ENCODE measurements around the gene TSNAXIP1.

DNA sequence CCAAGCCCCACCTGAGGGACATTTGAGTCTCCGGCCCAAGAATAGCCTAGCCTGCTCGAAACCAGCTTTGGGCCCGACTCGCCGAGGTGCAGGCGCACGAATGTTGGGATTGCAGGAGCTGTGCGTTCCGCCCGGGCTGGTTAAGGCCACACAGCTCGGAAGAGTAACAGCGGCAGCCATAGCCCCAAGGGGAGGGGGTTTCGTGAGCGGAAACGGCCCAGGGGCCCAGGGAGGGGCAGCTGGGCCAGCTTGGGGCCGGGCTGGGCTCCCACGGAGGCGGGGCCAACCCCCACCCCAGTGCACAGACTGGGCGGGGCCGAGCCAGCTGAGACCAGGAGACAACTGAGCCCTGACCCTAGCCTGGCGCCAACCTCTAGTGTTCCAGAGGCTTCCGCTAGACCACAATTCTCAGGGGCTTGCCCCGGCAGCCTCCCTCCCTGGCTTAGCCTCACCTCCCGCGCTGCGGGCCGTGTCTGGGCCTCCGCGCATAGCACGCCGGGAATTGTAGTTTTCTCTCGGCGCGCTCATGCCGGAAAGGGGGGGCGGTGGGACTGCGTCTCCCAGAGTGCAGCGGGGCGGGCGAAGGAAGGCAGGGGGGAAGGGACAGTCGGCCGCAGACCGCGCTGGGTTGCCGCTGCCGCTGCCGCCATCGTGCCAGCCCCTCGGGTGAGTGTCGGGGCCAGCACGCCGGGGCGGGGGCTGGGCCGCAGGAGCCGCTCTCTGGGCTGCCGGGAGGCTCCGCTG lies 39.8 kb downstream of the TSNAXIP1 start, which contains the start of gene NUTF2:
- no peak for TF ChIP-seq EZH2 (IDR thresholded peaks at IDR 0.05; ENCODE audit: insufficient read depth, poor library complexity, severe bottlenecking)
- no peak for TF ChIP-seq EZH2phosphoT487 (IDR thresholded peaks at IDR 0.05; ENCODE audit: insufficient read depth, low read depth)

All from GM23248 (cell line).